Activated CD8-positive, alpha-beta T cell treated with anti-CD3 and anti-CD28 coated beads, Interleukin-2, amount 10 ng/mL, durations not matched to agents 7 days and 5 days (primary cell): ENCODE data around the gene NRG3. TPM values are rescaled to one million over a fixed set of nuclear protein-coding genes. Genes with fewer than 3 reads are reported as not detected.

Source experiments
- ATAC-seq: fragments of 150-1000 bp; cut with Tn5 transposase; one replicate; pipeline ENCODE4 v1.10.0; 2021; ENCODE audit warnings: moderate library complexity
- CTCF ChIA-PET: fragments of 350-600 bp; sonication (Branson Sonifier 250); formaldehyde crosslinking; loops from one replicate; lab custom pipeline; 2021; ENCODE audit warnings: antibody characterized with exemption; lab: Charles Lee
- POLR2A ChIA-PET: fragments of 350-600 bp; sonication (Branson Sonifier 250); formaldehyde crosslinking; loops from one replicate; lab custom pipeline; 2021; ENCODE audit warnings: antibody characterized with exemption; lab: Charles Lee
- DNase-seq: peaks from one replicate; pipeline ENCODE4 v3.0.0-alpha.2; 2020
- H3K27ac Mint-ChIP-seq: one replicate; pipeline ENCODE4 v1.8.0; 2021; ENCODE audit warnings: mild to moderate bottlenecking, mixed read lengths
- H3K27me3 Mint-ChIP-seq: one replicate; pipeline ENCODE4 v1.8.0; 2021; ENCODE audit warnings: low read depth, mixed read lengths
- H3K36me3 Mint-ChIP-seq: one replicate; pipeline ENCODE4 v1.8.0; 2021; ENCODE audit warnings: low read depth, mixed read lengths
- H3K4me1 Mint-ChIP-seq: one replicate; pipeline ENCODE4 v1.8.0; 2021; ENCODE audit warnings: low read depth, mixed read lengths
- H3K4me3 Mint-ChIP-seq: one replicate; pipeline ENCODE4 v1.8.0; 2021; ENCODE audit warnings: mild to moderate bottlenecking, mixed read lengths
- H3K9me3 Mint-ChIP-seq: one replicate; pipeline ENCODE4 v1.8.0; 2022; ENCODE audit warnings: mixed read lengths; ENCODE audit not compliant: insufficient read depth
- total RNA-seq, 2 experiments: library from RNA; stranded (reverse); gene quantifications; one replicate each; pipeline ENCODE4 v1.2.3, GENCODE V29; 2021

Gene NRG3
- total RNA-seq, 2 experiments from 2014 or later, result not detected

- Mint-ChIP-seq H3K27me3 (no peaks in the 10 kb centered on the region), H3K36me3 (no peaks in the 10 kb centered on the region), H3K4me1 (no peaks in the 10 kb centered on the region), H3K4me3 (no peak overlapping the region), H3K27ac (no peak overlapping the region), H3K9me3 (peaks cover 19% of the 10 kb centered on the region)
- ChIA-PET CTCF (no interaction called here), POLR2A (no interaction called here)
- DNase-seq, result no peak
- no peak for ATAC-seq
These were observed 554.3 kb downstream of the NRG3 start for GRCh38 chr10:82429302-82429701.

- CTCF ChIA-PET, result no interaction called here
- H3K36me3 Mint-ChIP-seq, result no peaks in the 10 kb centered on the region
- no peaks in the 10 kb centered on the region for H3K27me3 Mint-ChIP-seq
- POLR2A ChIA-PET, result no interaction called here
- no peaks in the 10 kb centered on the region for H3K4me1 Mint-ChIP-seq
- no peak overlapping the region for H3K27ac Mint-ChIP-seq
- no peak overlapping the region for H3K4me3 Mint-ChIP-seq
- DNase-seq, result no peak
- no peaks in the 10 kb centered on the region for H3K9me3 Mint-ChIP-seq
- ATAC-seq, result no peak
These were observed 563.3 kb downstream of the NRG3 start for GRCh38 chr10:82438277-82438676.

- ATAC-seq, result no peak
- H3K36me3 Mint-ChIP-seq, result no peaks in the 10 kb centered on the region
- H3K9me3 Mint-ChIP-seq, result no peaks in the 10 kb centered on the region
- no peaks in the 10 kb centered on the region for H3K27me3 Mint-ChIP-seq
- no peak overlapping the region for H3K4me3 Mint-ChIP-seq
- no peak for DNase-seq
- H3K4me1 Mint-ChIP-seq, result no peaks in the 10 kb centered on the region
- no peak overlapping the region for H3K27ac Mint-ChIP-seq
- ChIA-PET POLR2A (no interaction called here), CTCF (no interaction called here)
These were observed 565.8 kb downstream of the NRG3 start for GRCh38 chr10:82440775-82441174.

DNA sequence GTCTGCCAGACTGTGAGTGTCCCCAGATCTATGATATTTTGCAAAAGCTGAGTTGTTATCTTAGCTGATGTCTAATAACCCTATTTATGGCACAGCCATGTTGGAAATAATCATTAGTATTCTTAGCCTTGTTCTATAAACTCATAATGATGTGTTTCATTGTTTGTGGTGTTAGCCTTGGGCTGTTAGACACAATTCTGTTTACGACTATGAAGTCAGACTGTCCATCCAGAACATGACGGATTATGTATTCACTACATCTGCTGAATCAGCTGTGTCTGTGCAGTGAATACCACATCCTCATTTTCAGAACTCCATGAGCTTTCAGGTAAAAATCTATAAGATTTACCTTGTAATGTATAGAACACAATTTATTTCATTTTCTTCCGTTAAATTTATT lies 577.1 kb downstream of the NRG3 start:
- CTCF ChIA-PET, result no interaction called here
- H3K4me3 Mint-ChIP-seq, result no peak overlapping the region
- H3K9me3 Mint-ChIP-seq, result no peaks in the 10 kb centered on the region
- no peak overlapping the region for H3K27ac Mint-ChIP-seq
- DNase-seq (no peak), ATAC-seq (no peak)
- H3K27me3 Mint-ChIP-seq, result no peaks in the 10 kb centered on the region
- H3K4me1 Mint-ChIP-seq, result no peaks in the 10 kb centered on the region
- no peaks in the 10 kb centered on the region for H3K36me3 Mint-ChIP-seq
- POLR2A ChIA-PET, result no interaction called here

GRCh38 chr10:82452676-82453075 lies 577.7 kb downstream of the NRG3 start:
- H3K36me3 Mint-ChIP-seq, result no peaks in the 10 kb centered on the region
- no peak for ATAC-seq
- CTCF ChIA-PET, result no interaction called here

DNA sequence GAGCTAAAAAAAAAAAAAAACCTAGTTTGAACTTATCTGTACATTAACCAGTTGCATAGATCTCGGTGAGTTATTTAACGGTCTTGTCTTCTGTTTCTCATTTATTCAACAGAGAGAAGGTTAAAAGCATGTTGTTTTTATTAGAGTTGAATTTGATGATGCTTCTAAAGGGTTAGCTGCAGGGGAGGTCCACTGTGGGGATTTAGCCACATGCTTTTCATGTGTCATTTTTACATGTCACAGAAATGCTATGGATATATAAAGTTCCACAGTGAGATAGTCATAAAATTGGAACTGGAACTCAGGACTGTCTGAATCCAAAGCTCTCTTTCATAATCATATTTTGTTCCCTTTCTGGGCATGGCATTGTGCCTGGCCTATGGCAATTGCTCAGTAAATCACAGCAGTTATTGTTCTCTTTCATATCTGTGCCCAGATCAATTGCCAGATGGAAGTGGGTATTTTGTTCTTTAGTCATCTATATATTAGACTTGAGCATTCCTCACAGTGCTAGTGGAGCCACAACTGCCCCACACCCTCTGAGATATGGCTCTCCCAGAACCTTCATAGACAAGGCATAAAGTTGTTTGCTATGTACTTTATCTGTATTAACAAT lies 578.8 kb downstream of the NRG3 start:
- H3K27ac Mint-ChIP-seq, result no peak overlapping the region
- POLR2A ChIA-PET, result no interaction called here
- no peaks in the 10 kb centered on the region for H3K4me1 Mint-ChIP-seq
- no peak for ATAC-seq
- H3K9me3 Mint-ChIP-seq, result no peaks in the 10 kb centered on the region
- DNase-seq, result no peak
- CTCF ChIA-PET, result no interaction called here
- H3K27me3 Mint-ChIP-seq, result no peaks in the 10 kb centered on the region
- no peak overlapping the region for H3K4me3 Mint-ChIP-seq
- no peaks in the 10 kb centered on the region for H3K36me3 Mint-ChIP-seq

More at GRCh38 chr10:82452676-82453075, 577.7 kb downstream of the NRG3 start:
- POLR2A ChIA-PET, result no interaction called here
- H3K27me3 Mint-ChIP-seq, result no peaks in the 10 kb centered on the region
- no peak overlapping the region for H3K27ac Mint-ChIP-seq
- no peak overlapping the region for H3K4me3 Mint-ChIP-seq
- DNase-seq, result no peak
- H3K4me1 Mint-ChIP-seq, result no peaks in the 10 kb centered on the region
- no peaks in the 10 kb centered on the region for H3K9me3 Mint-ChIP-seq

GRCh38 chr10:82462910-82463551 lies 588.0 kb downstream of the NRG3 start:
- ATAC-seq, result no peak
- H3K36me3 Mint-ChIP-seq, result no peaks in the 10 kb centered on the region
- no peaks in the 10 kb centered on the region for H3K4me1 Mint-ChIP-seq
- no peak overlapping the region for H3K27ac Mint-ChIP-seq
- no peak for DNase-seq
- ChIA-PET CTCF (no interaction called here), POLR2A (no interaction called here)
- H3K4me3 Mint-ChIP-seq, result no peak overlapping the region
- H3K27me3 Mint-ChIP-seq, result no peaks in the 10 kb centered on the region
- peaks cover 7% of the 10 kb centered on the region for H3K9me3 Mint-ChIP-seq

- Mint-ChIP-seq H3K9me3 (peaks cover 7% of the 10 kb centered on the region), H3K36me3 (no peaks in the 10 kb centered on the region), H3K4me1 (no peaks in the 10 kb centered on the region), H3K4me3 (no peak overlapping the region), H3K27me3 (no peaks in the 10 kb centered on the region), H3K27ac (no peak overlapping the region)
- ChIA-PET CTCF (no interaction called here), POLR2A (no interaction called here)
- ATAC-seq (no peak), DNase-seq (no peak)
These were observed 588.6 kb downstream of the NRG3 start for GRCh38 chr10:82463614-82464013.

DNA sequence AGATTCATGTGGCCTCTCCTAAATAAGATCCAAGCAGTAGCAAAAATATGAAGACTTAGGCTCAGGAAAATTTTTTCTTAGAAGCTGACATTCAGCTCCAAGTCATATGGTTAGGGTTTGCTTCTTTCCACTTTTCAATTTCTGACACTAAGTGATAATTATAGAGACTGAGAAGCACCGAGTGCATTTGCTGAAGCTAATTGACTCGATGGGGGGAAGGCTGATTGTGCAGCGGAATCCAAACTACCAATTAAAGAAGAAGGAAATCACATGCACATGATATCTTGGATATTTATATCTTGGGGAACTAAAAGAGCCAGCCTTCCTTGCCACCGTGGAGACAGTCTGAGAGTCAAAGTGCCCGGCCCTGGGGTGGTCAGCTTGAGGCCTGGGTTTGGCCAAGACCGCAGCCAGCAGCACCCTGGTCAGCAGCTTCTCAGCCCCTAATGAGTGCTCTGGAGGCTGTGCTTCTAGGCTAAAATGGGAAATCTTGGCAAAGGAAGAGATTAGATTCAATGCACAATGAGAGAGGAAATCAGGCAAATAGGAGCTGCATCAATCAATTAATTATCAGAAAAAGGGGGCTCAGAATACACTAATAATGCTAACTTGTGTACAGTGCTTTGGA lies 589.3 kb downstream of the NRG3 start:
- peaks cover 7% of the 10 kb centered on the region for H3K9me3 Mint-ChIP-seq

DNA sequence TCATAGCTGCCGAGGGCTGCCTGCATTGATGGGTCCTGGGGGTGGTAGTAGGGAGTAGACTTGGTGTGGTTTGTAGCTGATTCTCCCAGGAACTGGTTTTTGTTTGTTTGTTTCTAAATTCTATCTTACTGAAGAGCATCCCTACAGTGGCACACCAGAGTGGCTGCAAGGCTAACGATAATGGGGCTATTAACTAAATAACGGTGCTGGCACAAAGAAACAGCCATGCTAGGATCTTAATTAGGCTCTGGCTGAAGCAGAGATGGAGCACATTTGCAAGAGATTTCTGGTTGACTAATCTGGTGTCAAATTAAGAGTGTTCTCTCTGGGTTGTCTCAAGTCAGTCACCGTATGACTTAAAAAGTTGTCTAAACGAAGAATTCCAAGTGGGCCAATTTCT lies 590.0 kb downstream of the NRG3 start:
- POLR2A ChIA-PET, result no interaction called here

More for the DNA sequence above, 589.3 kb downstream of the NRG3 start:
- Mint-ChIP-seq H3K36me3 (no peaks in the 10 kb centered on the region), H3K27me3 (no peaks in the 10 kb centered on the region), H3K4me1 (no peaks in the 10 kb centered on the region), H3K27ac (no peak overlapping the region), H3K4me3 (no peak overlapping the region)
- ChIA-PET POLR2A (no interaction called here), CTCF (no interaction called here)
- ATAC-seq (no peak), DNase-seq (no peak)

DNA sequence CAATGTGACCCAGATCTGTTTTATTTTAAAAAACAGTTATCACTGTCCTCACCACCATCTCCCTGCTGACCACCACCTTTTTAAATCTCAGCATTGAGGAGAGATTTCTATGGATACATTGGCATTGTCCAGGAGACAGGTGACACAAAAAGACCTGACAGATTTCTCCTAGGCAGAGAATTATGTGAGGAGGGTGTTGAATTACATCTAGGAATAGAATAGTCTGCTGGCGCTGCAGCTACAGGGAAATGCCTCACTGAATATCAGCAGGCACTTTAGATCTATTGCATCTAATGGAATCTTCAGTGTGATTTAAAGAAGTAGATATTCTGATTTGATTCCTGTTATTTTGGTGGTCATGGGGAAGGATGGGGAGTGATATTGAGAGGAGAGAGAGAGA lies 593.5 kb downstream of the NRG3 start:
- Mint-ChIP-seq H3K27ac (no peak overlapping the region), H3K27me3 (no peaks in the 10 kb centered on the region), H3K4me1 (no peaks in the 10 kb centered on the region), H3K36me3 (no peaks in the 10 kb centered on the region), H3K9me3 (no peaks in the 10 kb centered on the region), H3K4me3 (no peak overlapping the region)
- ATAC-seq, result no peak
- ChIA-PET POLR2A (no interaction called here), CTCF (no interaction called here)
- DNase-seq, result no peak

More for the DNA sequence above, 590.0 kb downstream of the NRG3 start:
- Mint-ChIP-seq H3K36me3 (no peaks in the 10 kb centered on the region), H3K27ac (no peak overlapping the region), H3K9me3 (peaks cover 7% of the 10 kb centered on the region), H3K4me1 (no peaks in the 10 kb centered on the region), H3K27me3 (no peaks in the 10 kb centered on the region), H3K4me3 (no peak overlapping the region)
- DNase-seq (no peak), ATAC-seq (no peak)
- CTCF ChIA-PET, result no interaction called here

DNA sequence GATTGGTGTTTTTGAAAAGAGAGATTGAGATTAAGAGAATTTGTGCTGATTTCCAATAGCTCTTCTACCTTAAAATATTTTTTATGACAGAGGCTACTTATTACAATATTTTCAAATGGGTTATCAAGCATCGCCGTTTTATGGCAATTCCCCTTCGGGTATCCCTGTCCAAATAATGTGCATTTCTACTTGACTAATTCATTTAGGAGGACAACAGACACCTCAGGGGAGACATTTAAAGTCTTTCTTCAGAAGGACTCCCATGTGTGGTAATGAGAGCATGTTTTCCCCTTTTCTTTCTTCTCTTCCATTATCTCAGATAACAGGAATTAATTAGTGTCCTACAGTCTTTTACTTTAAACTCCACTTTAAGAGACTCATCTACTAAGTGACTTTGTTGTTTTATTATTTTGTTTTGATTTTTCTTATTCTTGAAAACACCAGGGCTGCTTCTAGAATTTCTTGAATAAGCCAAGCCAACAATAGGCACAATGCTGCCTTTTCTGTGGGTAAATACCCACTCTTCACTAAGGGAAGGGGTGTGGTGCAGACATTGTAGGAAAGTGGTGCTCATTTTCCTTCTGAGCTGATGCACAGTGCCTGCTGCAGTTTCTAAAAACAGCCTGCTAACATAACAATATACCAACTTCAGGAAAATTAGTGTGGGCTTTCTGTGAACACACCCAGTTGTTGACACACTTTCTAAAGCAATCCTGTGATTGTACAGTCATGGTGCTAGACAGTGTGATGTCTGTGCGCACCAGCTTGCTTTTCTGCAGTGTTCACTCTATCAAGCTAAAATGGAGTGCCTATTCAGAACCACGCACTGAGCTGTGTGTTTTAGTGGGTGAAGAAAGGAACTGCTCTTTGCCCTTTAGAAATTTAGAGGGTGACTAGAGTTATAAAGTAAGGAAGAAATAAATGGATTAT lies 597.7 kb downstream of the NRG3 start:
- ChIA-PET CTCF (no interaction called here), POLR2A (no interaction called here)
- peaks cover 6% of the 10 kb centered on the region for H3K9me3 Mint-ChIP-seq
- H3K27ac Mint-ChIP-seq, result no peak overlapping the region
- no peaks in the 10 kb centered on the region for H3K4me1 Mint-ChIP-seq
- DNase-seq (no peak), ATAC-seq (no peak)
- H3K36me3 Mint-ChIP-seq, result no peaks in the 10 kb centered on the region
- H3K4me3 Mint-ChIP-seq, result no peak overlapping the region
- no peaks in the 10 kb centered on the region for H3K27me3 Mint-ChIP-seq
